T-cell (primary cell): ENCODE data around the gene DLG5. TPM values are rescaled to one million over a fixed set of nuclear protein-coding genes. Genes with fewer than 3 reads are reported as not detected.

Experiments
- ATAC-seq, 4 experiments: fragments of 200-7000 bp in 3 of 4; fragments of 150-1000 bp in 1 of 4; cut with Tn5 transposase; replicated peaks in 1 of 4; 1 replicate in 3 of 4; 2 replicates in 1 of 4; pipeline ENCODE4 v1.10.0; 2021; ENCODE audit warnings: moderate library complexity in 3 of 4, mild to moderate bottlenecking in 2 of 4, moderate number of reproducible peaks in 1 of 4
- CTCF ChIA-PET, 2 donors: fragments of 300-600 bp; sonication (Branson Sonifier 250); formaldehyde crosslinking; loops; one replicate each; lab custom pipeline; 2022; ENCODE audit warnings: antibody characterized with exemption in 2 of 2; lab: Charles Lee
- POLR2A ChIA-PET, 2 donors: fragments of 300-600 bp; sonication (Branson Sonifier 250); formaldehyde crosslinking; loops; one replicate each; lab custom pipeline; 2022; ENCODE audit warnings: antibody characterized with exemption in 2 of 2; lab: Charles Lee
- DNase-seq, 35 experiments: peaks; one replicate each; pipeline versions ENCODE4 v3.0.0 to v3.0.0-alpha.2; 2013 to 2023
- H3K27ac ChIP-seq: one replicate; pipeline ENCODE4 v1.5.1; 2013; ENCODE audit warnings: low read length
- H3K27me3 ChIP-seq, 2 experiments: replicated peaks in 1 of 2; 1 replicate in 1 of 2; 2 replicates in 1 of 2; pipeline versions ENCODE4 v1.6.1 to v1.7.0; 2013; ENCODE audit warnings: low read length in 1 of 2, mixed read lengths in 1 of 2; ENCODE audit not compliant: control insufficient read depth in 2 of 2, insufficient read depth in 2 of 2; ENCODE audit errors: extremely low read depth in 1 of 2
- H3K36me3 ChIP-seq, 2 donors: 1 replicate in 1 of 2; 2 replicates in 1 of 2; pipeline versions ENCODE4 v1.6.1 to v1.7.0; 2013; ENCODE audit warnings: low read length in 1 of 2; ENCODE audit not compliant: control insufficient read depth in 2 of 2, insufficient read depth in 1 of 2; ENCODE audit errors: extremely low read depth in 1 of 2
- H3K4me1 ChIP-seq, 2 experiments: 1 replicate in 1 of 2; 2 replicates in 1 of 2; pipeline versions ENCODE4 v1.6.1 to v1.7.0; 2013; ENCODE audit warnings: low read length in 2 of 2, mixed read lengths in 1 of 2; ENCODE audit not compliant: insufficient read depth in 2 of 2, control insufficient read depth in 1 of 2; ENCODE audit errors: extremely low read depth in 1 of 2
- H3K4me3 ChIP-seq, 2 donors: 1 replicate in 1 of 2; 2 replicates in 1 of 2; pipeline versions ENCODE4 v1.5.1 to v1.7.0; 2013; ENCODE audit warnings: mild to moderate bottlenecking in 2 of 2, low read length in 1 of 2, moderate library complexity in 1 of 2; ENCODE audit not compliant: control insufficient read depth in 1 of 2; ENCODE audit errors: extremely low read depth in 1 of 2
- H3K9me3 ChIP-seq: 2 replicates; pipeline ENCODE4 v1.7.0; 2013
- H3K27ac Mint-ChIP-seq, 2 donors: one replicate each; pipeline ENCODE4 v1.8.0; 2020 to 2021; ENCODE audit warnings: mild to moderate bottlenecking in 2 of 2, mixed read lengths in 2 of 2
- H3K27me3 Mint-ChIP-seq, 2 donors: one replicate each; pipeline ENCODE4 v1.8.0; 2021 to 2022; ENCODE audit warnings: mixed read lengths in 2 of 2
- H3K36me3 Mint-ChIP-seq: one replicate; pipeline ENCODE4 v1.8.0; 2021; ENCODE audit warnings: mixed read lengths
- H3K4me1 Mint-ChIP-seq, 3 donors: one replicate each; pipeline ENCODE4 v1.8.0; 2020 to 2022; ENCODE audit warnings: mixed read lengths in 3 of 3, mild to moderate bottlenecking in 1 of 3
- H3K4me3 Mint-ChIP-seq, 3 donors: one replicate each; pipeline ENCODE4 v1.8.0; 2020 to 2022; ENCODE audit warnings: mild to moderate bottlenecking in 3 of 3, mixed read lengths in 3 of 3, moderate library complexity in 3 of 3
- H3K9me3 Mint-ChIP-seq, 3 donors: one replicate each; pipeline ENCODE4 v1.8.0; 2020 to 2022; ENCODE audit warnings: mixed read lengths in 3 of 3
- WGBS: methylation state at CpG from one replicate; pipeline ENCODE4 v1.1.5; 2013; ENCODE audit warnings: missing lambda C conversion rate; ENCODE audit not compliant: insufficient coverage; 5-methylcytosine and 5-hydroxymethylcytosine counted together
- total RNA-seq, 35 experiments: library from RNA in 6 of 35; stranded (reverse) in 6 of 35; fragments of 120-200 nt in 1 of 35; gene quantifications; one replicate each; pipeline versions ENCODE4 v1.2.1 to v1.2.4 and lab custom pipeline; 2013 to 2026

The DLG5 gene
- total RNA-seq, 5 donors from 2014 or later (not counting 1 experiment from before 2014, with no cell fraction given), result 1.3 to 12.8 (median 3.5) TPM

DNA sequence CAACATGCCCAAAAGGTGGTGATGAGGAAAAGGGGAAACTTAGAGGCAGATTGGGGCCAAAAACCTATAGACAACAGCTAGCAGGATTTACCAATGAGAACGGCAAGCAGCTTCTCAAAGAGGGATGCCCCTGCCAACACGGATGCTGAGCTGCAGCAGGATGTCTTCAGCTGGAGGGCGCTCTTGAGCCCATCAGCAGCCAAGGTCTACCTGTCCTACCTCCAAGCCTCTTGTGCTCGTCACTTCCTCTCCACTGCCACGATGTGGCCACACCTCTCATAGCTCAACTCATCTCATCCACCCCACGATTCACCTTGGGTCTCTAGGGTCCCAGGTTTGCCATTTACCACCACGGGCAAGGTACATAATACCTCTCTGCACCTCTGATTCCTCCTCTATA is 36.5 kb downstream of the DLG5 start:
- DNase-seq (no peak), ATAC-seq (no peak)
- Mint-ChIP-seq H3K4me3 (no peak overlapping the region), H3K4me1 (no peaks in the 10 kb centered on the region), H3K27ac (no peak overlapping the region), H3K36me3 (no peaks in the 10 kb centered on the region), H3K9me3 (no peaks in the 10 kb centered on the region), H3K27me3 (peaks cover 0 to 3% of the 10 kb centered on the region in 2 donors)
- 85% methylated on average over 7 of the region's 7 CpGs for WGBS
- no peak overlapping the region for H3K4me3 ChIP-seq
- H3K4me1 ChIP-seq, result no peaks in the 10 kb centered on the region
- H3K36me3 ChIP-seq, result no peaks in the 10 kb centered on the region
- H3K9me3 ChIP-seq, result no peaks in the 10 kb centered on the region
- ChIA-PET CTCF (interaction anchor here in 1 of 2 donors (1.5 kb wide), 1 partner anchor 17 kb away, joined by 4 read pairs; no protein-coding TSS in a partner anchor), POLR2A (no interaction called here)
- H3K27ac ChIP-seq, result no peak overlapping the region
- peaks cover 0 to 3% of the 10 kb centered on the region in 2 experiments for H3K27me3 ChIP-seq

DNA sequence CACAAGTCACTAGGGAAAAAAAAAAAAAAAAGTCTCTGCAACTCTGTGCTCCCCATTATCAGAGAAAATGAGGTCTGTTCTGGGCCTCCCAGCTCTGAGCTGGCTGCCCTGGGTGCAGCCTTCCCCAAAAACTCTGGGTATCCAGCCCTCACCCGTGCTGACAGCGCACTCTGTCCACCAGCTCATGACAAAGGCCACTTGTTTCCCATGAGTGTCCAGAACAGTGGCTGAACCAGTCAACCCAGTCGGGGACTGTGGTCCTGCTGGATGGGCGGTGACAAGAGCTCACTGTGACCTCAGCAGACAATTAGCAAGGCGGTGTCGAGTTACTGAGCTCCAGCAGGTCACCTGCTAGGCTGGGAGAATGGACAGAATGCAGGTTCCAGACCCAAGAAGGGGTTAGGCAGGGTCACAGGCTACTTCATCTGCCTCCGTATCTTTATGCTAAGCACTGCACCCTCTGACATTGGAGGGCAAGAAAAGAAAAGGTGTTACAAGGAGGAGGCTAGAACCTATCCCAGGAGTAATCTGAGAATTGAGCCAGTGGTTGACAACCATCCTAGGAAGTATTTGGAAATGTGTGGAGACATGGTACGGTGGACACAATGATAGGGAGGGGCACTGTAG is 37.2 kb downstream of the DLG5 start:
- H3K27me3 Mint-ChIP-seq, result no peaks in the 10 kb centered on the region
- no peak overlapping the region for H3K27ac Mint-ChIP-seq
- ChIA-PET POLR2A (no interaction called here), CTCF (interaction anchor here in 1 of 2 donors (0.6 kb wide), 1 partner anchor 1215 kb away, joined by 3 read pairs; no protein-coding TSS in a partner anchor)
- Histone ChIP-seq H3K36me3 (no peaks in the 10 kb centered on the region), H3K4me3 (no peak overlapping the region), H3K27ac (no peak overlapping the region), H3K27me3 (peaks cover 0 to 3% of the 10 kb centered on the region in 2 experiments), H3K4me1 (no peaks in the 10 kb centered on the region), H3K9me3 (no peaks in the 10 kb centered on the region)
- ATAC-seq (no peak), DNase-seq (no peak)
- no peak overlapping the region for H3K4me3 Mint-ChIP-seq
- no peaks in the 10 kb centered on the region for H3K9me3 Mint-ChIP-seq
- no peaks in the 10 kb centered on the region for H3K4me1 Mint-ChIP-seq
- WGBS, result 90% methylated on average over 8 of the region's 8 CpGs
- H3K36me3 Mint-ChIP-seq, result no peaks in the 10 kb centered on the region

- H3K4me1 Mint-ChIP-seq, result no peaks in the 10 kb centered on the region
- ChIA-PET CTCF (no interaction called here), POLR2A (no interaction called here)
- no peak overlapping the region for H3K27ac Mint-ChIP-seq
- no peaks in the 10 kb centered on the region for H3K9me3 Mint-ChIP-seq
- ATAC-seq (no peak), DNase-seq (no peak)
- no peak overlapping the region for H3K27ac ChIP-seq
- H3K4me1 ChIP-seq, result no peaks in the 10 kb centered on the region
- H3K36me3 Mint-ChIP-seq, result no peaks in the 10 kb centered on the region
- peaks cover 0 to 3% of the 10 kb centered on the region in 2 experiments for H3K27me3 ChIP-seq
- H3K4me3 ChIP-seq, result no peak overlapping the region
- no peak overlapping the region for H3K4me3 Mint-ChIP-seq
- 98% methylated on average over 4 of the region's 7 CpGs for WGBS
- H3K27me3 Mint-ChIP-seq, result no peaks in the 10 kb centered on the region
- no peaks in the 10 kb centered on the region for H3K9me3 ChIP-seq
- no peaks in the 10 kb centered on the region for H3K36me3 ChIP-seq
These were observed 38.2 kb downstream of the DLG5 start for GRCh38 chr10:77888356-77888703.

DNA sequence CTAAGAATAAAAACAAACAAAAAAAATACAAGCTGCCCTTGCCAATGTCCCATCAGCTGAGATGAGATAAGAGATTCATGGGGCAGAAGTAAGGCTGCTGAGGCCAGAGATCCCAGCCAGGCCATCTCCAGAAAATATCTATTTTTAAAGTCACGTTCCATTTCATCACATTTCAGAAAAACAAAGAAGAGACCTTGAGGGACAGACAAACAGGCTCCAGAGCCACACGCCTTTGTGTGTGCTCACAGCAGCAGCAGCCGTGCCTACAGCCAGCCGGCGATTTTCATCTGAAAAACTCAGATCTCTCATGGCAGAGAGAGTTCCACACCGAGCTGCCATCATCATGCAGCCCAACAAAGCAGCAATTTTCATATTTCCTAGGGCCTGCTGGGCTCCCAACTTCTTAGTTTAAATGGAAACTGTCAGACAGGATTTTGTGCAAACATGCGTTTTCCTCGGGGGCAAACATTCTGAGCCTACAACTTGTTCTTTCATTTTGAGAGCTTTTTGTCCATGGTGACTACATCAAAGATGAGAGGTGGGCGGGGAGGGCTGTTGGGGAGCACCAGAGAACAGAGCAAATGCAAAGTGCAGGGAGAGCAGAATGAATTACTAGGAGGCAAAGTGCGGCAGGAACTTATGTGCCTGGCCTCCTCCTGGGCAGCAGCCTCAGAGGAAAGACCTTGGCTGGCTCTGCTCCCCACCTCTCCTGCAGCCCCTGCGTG is 38.8 kb downstream of the DLG5 start:
- Histone ChIP-seq H3K36me3 (no peaks in the 10 kb centered on the region), H3K9me3 (no peaks in the 10 kb centered on the region), H3K4me1 (no peaks in the 10 kb centered on the region), H3K4me3 (no peak overlapping the region), H3K27ac (no peak overlapping the region), H3K27me3 (peaks cover 0 to 3% of the 10 kb centered on the region in 2 experiments)
- ChIA-PET POLR2A (no interaction called here), CTCF (interaction anchor here in 1 of 2 donors (0.6 kb wide), 1 partner anchor 783 kb away, joined by 3 read pairs; no protein-coding TSS in a partner anchor)
- ATAC-seq (no peak), DNase-seq (no peak)
- Mint-ChIP-seq H3K9me3 (no peaks in the 10 kb centered on the region), H3K27me3 (no peaks in the 10 kb centered on the region), H3K4me3 (no peak overlapping the region), H3K4me1 (no peaks in the 10 kb centered on the region), H3K27ac (no peak overlapping the region), H3K36me3 (no peaks in the 10 kb centered on the region)
- 65% methylated on average over 10 of the region's 11 CpGs for WGBS

- H3K27ac Mint-ChIP-seq, result no peak overlapping the region
- ATAC-seq, result no peak
- POLR2A ChIA-PET, result interaction anchor here in 1 of 2 donors (0.7 kb wide), 1 partner anchor 80 kb away, joined by 3 read pairs; no protein-coding TSS in a partner anchor
These were observed 39.7 kb downstream of the DLG5 start for GRCh38 chr10:77886795-77887355.

DNA sequence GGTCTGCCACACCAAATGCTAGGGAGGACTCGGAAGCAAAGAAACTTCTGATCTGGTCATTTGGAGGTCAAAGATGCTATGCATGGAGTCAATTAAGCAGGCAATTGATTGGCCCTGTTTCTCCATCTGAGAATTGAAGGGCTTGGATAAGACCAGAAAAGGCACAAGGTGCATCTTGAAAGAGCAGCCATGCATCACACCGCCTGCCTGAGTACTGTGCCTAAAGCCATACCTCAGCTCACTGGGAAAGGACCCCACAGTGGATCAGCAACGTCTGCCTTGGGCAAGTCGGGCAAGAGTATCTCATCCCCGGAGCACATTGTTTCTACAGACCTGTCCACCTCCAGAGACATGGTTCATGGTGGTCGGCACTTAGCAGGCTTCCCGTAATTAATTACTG is 42.4 kb downstream of the DLG5 start:
- Mint-ChIP-seq H3K4me3 (no peak overlapping the region), H3K36me3 (no peaks in the 10 kb centered on the region), H3K27me3 (no peaks in the 10 kb centered on the region), H3K27ac (no peak overlapping the region), H3K4me1 (no peaks in the 10 kb centered on the region), H3K9me3 (no peaks in the 10 kb centered on the region)
- no peak overlapping the region for H3K27ac ChIP-seq
- 86% methylated on average over 7 of the region's 7 CpGs for WGBS
- POLR2A ChIA-PET, result no interaction called here
- H3K4me1 ChIP-seq, result peaks cover 0 to under 1% of the 10 kb centered on the region in 2 experiments
- DNase-seq (no peak), ATAC-seq (no peak)
- H3K9me3 ChIP-seq, result no peaks in the 10 kb centered on the region
- H3K27me3 ChIP-seq, result peaks cover 0 to 3% of the 10 kb centered on the region in 2 experiments
- CTCF ChIA-PET, result no interaction called here
- no peak overlapping the region for H3K4me3 ChIP-seq
- H3K36me3 ChIP-seq, result no peaks in the 10 kb centered on the region

More at GRCh38 chr10:77886795-77887355, 39.7 kb downstream of the DLG5 start:
- H3K9me3 ChIP-seq, result no peaks in the 10 kb centered on the region
- H3K27me3 Mint-ChIP-seq, result no peaks in the 10 kb centered on the region
- no peak overlapping the region for H3K4me3 ChIP-seq
- no peaks in the 10 kb centered on the region for H3K4me1 Mint-ChIP-seq
- no peak overlapping the region for H3K27ac ChIP-seq
- no peaks in the 10 kb centered on the region for H3K9me3 Mint-ChIP-seq
- 86% methylated on average over 4 of the region's 4 CpGs for WGBS
- H3K4me3 Mint-ChIP-seq, result no peak overlapping the region
- H3K36me3 Mint-ChIP-seq, result no peaks in the 10 kb centered on the region
- DNase-seq, result no peak
- H3K4me1 ChIP-seq, result no peaks in the 10 kb centered on the region
- CTCF ChIA-PET, result interaction anchor here in 1 of 2 donors (0.6 kb wide), 1 partner anchor 784 kb away, joined by 3 read pairs; no protein-coding TSS in a partner anchor
- H3K36me3 ChIP-seq, result no peaks in the 10 kb centered on the region
- H3K27me3 ChIP-seq, result peaks cover 0 to 3% of the 10 kb centered on the region in 2 experiments
